Measurements from ENCODE around the gene IL17C. TPM values are rescaled to one million over a fixed set of nuclear protein-coding genes. Genes with fewer than 3 reads are reported as not detected.

Gene IL17C
- total and polyA plus RNA-seq, 2 donors (not counting 3 experiments of a cell fraction or from before 2014, with no cell fraction given) = 0.17 TPM; not detected in 1

DNA sequence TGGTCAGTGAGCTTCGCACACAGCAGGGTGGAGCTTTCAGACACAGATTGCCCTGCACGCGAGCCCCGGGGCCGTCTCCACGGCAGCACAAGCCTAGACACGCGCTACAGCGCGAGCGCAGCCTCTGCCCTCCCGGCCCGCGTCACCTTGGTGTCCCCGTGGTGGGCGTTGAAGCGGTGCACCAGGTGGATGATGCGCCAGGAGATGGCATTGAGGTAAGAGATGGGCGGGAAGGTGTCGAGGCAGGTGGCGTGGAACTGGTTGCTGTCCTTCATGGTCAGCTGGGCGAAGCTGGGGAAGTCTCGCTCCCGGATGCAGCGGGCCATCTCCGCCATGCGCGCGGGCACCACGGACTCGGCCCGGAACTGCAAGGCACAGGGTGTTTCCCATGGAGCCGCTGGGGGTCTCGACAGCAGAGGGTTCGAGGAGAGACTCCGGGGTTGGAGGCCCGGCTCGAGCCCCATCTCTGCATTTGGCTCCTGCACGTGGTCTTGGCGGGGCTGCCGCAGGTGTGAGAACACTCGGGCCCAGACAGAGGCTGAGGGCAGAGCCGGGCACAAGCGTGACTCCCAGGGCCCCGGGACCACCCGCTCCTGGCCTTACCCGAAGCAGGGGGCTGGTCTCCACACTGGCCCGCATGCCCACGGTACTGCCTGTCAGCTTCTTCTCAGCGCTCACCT lies 16.8 kb downstream of the IL17C start:
- BruUV-seq (replicated peaks) = no TSS peak

More for the DNA sequence above, 16.8 kb downstream of the IL17C start:
- no peaks in the 10 kb centered on the region for H3K27me3 ChIP-seq (ENCODE audit: control insufficient read depth in 2 of 2, insufficient read depth in 2 of 2, low read length in 2 of 2)
- H3K4me1 ChIP-seq (ENCODE audit: control insufficient read depth, extremely low read depth, insufficient read depth, low read length) = peaks cover 10% of the 10 kb centered on the region
- H3K36me3 ChIP-seq (ENCODE audit: control insufficient read depth in 2 of 2, extremely low read depth in 1 of 2, insufficient read depth in 2 of 2, low read length in 2 of 2) = peaks cover 7 to 17% of the 10 kb centered on the region in 2 experiments
- no peaks in the 10 kb centered on the region for H3K9me3 ChIP-seq (replicated peaks; ENCODE audit: control insufficient read depth, insufficient read depth, low read length)
- no peaks in the 10 kb centered on the region for H3K9me1 ChIP-seq (replicated peaks; ENCODE audit: control insufficient read depth, extremely low read depth, insufficient read depth, low read length)
- peaks cover 17% of the 10 kb centered on the region for H3K79me2 ChIP-seq (ENCODE audit: control insufficient read depth, insufficient read depth, low read length)
- no peak overlapping the region for H2AFZ ChIP-seq (ENCODE audit: low read depth, low read length)
- no peak overlapping the region for H3K27ac ChIP-seq (ENCODE audit: insufficient read depth, low read depth, low read length)
- no peak for FAIRE-seq
- no peak for TF ChIP-seq JUN (IDR thresholded peaks at IDR 0.05; ENCODE audit: borderline replicate concordance, insufficient read depth, insufficient read length, low read depth)
- TF ChIP-seq FOS (IDR thresholded peaks at IDR 0.05; ENCODE audit: borderline replicate concordance, insufficient read depth, low read length) = no peak
- TF ChIP-seq MYC (IDR thresholded peaks at IDR 0.05; ENCODE audit: low read depth, low read length) = no peak
- TF ChIP-seq GATA2 (IDR thresholded peaks at IDR 0.05; ENCODE audit: insufficient read depth, insufficient read length, low read depth, low read length) = no peak
- no peak for TF ChIP-seq EZH2 (IDR thresholded peaks at IDR 0.05; ENCODE audit: borderline replicate concordance, low read depth, low read length, severe bottlenecking)
- TF ChIP-seq, protein P1, sequence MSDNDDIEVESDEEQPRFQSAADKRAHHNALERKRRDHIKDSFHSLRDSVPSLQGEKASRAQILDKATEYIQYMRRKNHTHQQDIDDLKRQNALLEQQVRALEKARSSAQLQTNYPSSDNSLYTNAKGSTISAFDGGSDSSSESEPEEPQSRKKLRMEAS (IDR thresholded peaks at IDR 0.05; ENCODE audit: insufficient read depth, insufficient read length) = no peak
- no peak for TF ChIP-seq POLR2AphosphoS5 (IDR thresholded peaks at IDR 0.05; ENCODE audit: insufficient read depth, low read depth, low read length)
- TF ChIP-seq, protein P2, sequence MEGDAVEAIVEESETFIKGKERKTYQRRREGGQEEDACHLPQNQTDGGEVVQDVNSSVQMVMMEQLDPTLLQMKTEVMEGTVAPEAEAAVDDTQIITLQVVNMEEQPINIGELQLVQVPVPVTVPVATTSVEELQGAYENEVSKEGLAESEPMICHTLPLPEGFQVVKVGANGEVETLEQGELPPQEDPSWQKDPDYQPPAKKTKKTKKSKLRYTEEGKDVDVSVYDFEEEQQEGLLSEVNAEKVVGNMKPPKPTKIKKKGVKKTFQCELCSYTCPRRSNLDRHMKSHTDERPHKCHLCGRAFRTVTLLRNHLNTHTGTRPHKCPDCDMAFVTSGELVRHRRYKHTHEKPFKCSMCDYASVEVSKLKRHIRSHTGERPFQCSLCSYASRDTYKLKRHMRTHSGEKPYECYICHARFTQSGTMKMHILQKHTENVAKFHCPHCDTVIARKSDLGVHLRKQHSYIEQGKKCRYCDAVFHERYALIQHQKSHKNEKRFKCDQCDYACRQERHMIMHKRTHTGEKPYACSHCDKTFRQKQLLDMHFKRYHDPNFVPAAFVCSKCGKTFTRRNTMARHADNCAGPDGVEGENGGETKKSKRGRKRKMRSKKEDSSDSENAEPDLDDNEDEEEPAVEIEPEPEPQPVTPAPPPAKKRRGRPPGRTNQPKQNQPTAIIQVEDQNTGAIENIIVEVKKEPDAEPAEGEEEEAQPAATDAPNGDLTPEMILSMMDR (IDR thresholded peaks at IDR 0.05; ENCODE audit: extremely low read depth in 1 of 2, insufficient read depth in 1 of 2, low read depth in 1 of 2, low read length in 2 of 2) = no peak
- no peak for TF ChIP-seq POLR2A (IDR thresholded peaks at IDR 0.05; ENCODE audit: low read depth, low read length)
- no peak overlapping the region for H3K9ac ChIP-seq (replicated peaks; ENCODE audit: extremely low read depth, insufficient read depth, low read length)
- no peaks in the 10 kb centered on the region for H4K20me1 ChIP-seq (replicated peaks; ENCODE audit: control insufficient read depth, extremely low read depth, insufficient read depth, low read length)
- intact Hi-C loops (cut with micrococcal nuclease) = no loop called here
- no peak overlapping the region for H3K4me2 ChIP-seq (ENCODE audit: insufficient read depth, low read length)
- no peak overlapping the region for H3K4me3 ChIP-seq (replicated peaks in 1 of 3; ENCODE audit: insufficient read depth in 1 of 3, low read depth in 1 of 3, low read length in 3 of 3)
- no peak for DNase-seq (ENCODE audit: low read depth, low spot score)
- ChIA-PET POLR2A (no interaction called here), CTCF (no interaction called here)
- dilution Hi-C loops (cut with MboI; ENCODE audit: extremely low pct_ligation_motif_present, low sequenced_read_pairs) = no loop called here

Measured in endothelial cell of umbilical vein (primary cell).